ENCODE results near the gene OR1N2.
"Not testable (repeated sequence)": the region's sequence is repeated elsewhere in the genome, so short reads cannot be mapped to it uniquely, and the experiment has no call there.

OR1N2 gene

DNA sequence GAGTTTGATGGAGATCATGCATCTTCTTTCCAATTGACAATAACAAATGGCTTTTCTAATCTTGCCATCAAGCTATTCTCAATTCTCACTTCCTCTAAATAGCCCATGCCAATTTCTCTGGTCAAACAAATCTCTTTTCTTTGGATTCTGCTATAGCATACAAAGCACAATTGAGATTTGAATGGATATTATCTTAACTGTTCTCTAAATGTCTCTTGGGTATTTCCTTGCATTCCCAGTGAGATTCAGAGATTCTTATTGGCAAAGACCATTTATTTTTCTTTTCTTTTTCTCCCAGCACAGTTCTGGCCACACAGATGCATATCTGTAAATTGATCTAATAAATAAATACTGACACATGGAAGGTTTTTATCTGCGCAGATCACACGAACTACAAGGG, at the start of gene OR1N2:
Gene OR1N2, plus strand, starts transcription at position 301 of the 400 bp plus-strand sequence. CDS start 100 bp downstream, outside the sequence.
- no peak for DNase-seq
- in situ Hi-C loops (cut with HindIII; ENCODE audit: low pct_ligation_motif_present, low pct_unique_long_range_greater_than_20kb, low sequenced_read_pairs) = no loop called here

DNA sequence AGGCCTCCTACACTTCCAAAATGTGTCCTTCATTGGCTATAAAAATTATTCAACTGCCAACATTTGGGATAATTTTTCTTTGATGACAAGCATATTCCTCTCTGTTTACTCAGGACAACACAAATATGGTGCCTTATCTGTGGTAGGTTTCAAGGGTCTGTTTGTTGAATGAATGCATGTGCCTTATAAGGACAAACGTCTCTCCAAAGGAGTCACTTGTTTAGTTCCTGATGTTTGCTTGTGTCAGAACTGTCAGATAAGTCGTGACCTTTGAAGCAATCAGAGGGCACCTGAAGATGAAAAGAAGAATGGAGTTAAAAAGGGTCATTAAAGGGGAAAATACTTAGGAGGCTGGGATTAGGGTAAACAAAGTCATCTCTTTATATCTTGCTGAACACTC, 45.9 kb upstream of the OR1N2 start:
- in situ Hi-C loops (cut with HindIII; ENCODE audit: low pct_ligation_motif_present, low pct_unique_long_range_greater_than_20kb, low sequenced_read_pairs) = no loop called here
- DNase-seq = no peak

DNA sequence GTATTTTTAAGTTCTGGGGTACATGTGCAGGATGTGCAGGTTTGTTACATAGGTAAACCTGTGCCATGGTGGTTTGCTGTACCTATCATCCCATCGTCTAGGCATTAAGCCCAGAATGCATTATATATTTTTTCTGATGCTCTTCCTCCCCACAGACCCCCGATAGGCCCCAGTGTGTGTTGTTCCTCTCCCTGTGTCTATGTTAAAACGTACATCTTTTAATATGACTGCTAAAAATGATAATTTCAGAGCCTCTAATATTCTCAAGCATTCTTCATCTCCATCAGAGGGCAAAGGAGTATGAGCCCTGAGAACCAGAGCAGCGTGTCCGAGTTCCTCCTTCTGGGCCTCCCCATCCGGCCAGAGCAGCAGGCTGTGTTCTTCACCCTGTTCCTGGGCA, 42.4 kb upstream of the OR1N2 start, which contains the start of gene OR1J2:
Gene OR1J2, plus strand, starts transcription at position 301 of the 400 bp plus-strand sequence. Its CDS starts 0 bp downstream, at position 301.
- in situ Hi-C loops (cut with HindIII; ENCODE audit: low pct_ligation_motif_present, low pct_unique_long_range_greater_than_20kb, low sequenced_read_pairs) = no loop called here

DNA sequence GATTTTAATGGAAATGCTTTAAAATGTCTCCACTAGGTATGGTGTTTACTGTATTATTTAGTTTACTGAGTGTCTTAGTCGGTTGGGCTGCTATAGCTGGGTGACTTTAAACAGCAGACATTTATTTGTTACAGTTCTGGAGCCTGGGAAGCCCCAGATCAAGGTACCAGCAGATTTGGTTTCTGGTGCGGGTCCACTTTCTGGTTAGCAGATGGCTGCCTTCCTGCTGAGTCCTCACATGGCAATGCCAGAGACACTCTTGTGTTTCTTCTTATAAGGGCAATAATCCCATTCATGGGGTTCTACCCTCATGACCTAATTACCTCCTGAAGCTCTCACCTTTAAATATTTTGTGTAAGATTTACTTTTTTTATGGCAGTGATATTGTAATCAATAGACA, 34.7 kb upstream of the OR1N2 start:
- in situ Hi-C loops (cut with HindIII; ENCODE audit: low pct_ligation_motif_present, low pct_unique_long_range_greater_than_20kb, low sequenced_read_pairs) = no loop called here
- DNase-seq = no peak

More for the DNA sequence above, 42.4 kb upstream of the OR1N2 start, which contains the start of gene OR1J2:
- no peak for DNase-seq

GRCh38 chr9:122518841-122519240, 34.1 kb upstream of the OR1N2 start, which contains the start of gene OR1J4:
OR1J4 (plus strand) TSS chr9:122519141; CDS start chr9:122519141, 0 bp downstream.
- no peak for DNase-seq
- in situ Hi-C loops (cut with HindIII; ENCODE audit: low pct_ligation_motif_present, low pct_unique_long_range_greater_than_20kb, low sequenced_read_pairs) = no loop called here

DNA sequence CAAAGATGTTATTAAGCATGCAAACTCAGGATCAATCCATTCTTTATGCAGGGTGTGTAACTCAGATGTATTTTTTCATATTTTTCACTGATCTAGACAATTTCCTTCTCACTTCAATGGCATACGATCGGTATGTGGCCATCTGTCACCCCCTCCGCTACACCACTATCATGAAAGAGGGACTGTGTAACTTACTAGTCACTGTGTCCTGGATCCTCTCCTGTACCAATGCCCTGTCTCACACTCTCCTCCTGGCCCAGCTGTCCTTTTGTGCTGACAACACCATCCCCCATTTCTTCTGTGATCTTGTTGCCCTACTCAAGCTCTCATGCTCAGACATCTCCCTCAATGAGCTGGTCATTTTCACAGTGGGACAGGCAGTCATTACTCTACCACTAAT, 33.5 kb upstream of the OR1N2 start:
- DNase-seq = no peak
- in situ Hi-C loops (cut with HindIII; ENCODE audit: low pct_ligation_motif_present, low pct_unique_long_range_greater_than_20kb, low sequenced_read_pairs) = no loop called here

DNA sequence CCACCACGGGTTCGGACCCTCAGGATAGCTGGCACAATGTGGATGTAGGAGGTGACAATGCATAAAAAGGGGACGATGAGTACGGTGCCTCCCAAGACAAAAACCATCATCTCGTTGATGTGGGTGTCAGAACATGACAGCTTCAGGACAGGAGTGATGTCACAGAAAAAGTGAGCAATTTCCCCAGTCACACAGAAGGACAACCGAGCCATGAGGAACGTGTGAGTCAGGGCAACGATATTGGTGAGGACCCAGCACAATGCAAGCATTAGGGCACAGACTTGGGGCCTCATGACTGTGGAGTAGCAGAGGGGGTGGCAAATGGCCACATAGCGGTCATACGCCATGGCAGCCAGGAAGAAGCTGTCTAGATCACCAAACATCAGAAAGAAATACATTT, 26.3 kb upstream of the OR1N2 start:
- no peak for DNase-seq
- in situ Hi-C loops (cut with HindIII; ENCODE audit: low pct_ligation_motif_present, low pct_unique_long_range_greater_than_20kb, low sequenced_read_pairs) = no loop called here

- DNase-seq = no peak
- in situ Hi-C loops (cut with HindIII; ENCODE audit: low pct_ligation_motif_present, low pct_unique_long_range_greater_than_20kb, low sequenced_read_pairs) = no loop called here
These were observed 25.7 kb upstream of the OR1N2 start, which contains the start of gene OR1N1 for GRCh38 chr9:122527193-122527592. OR1N1 (minus strand) TSS chr9:122527293; CDS start chr9:122527293, 0 bp downstream.

DNA sequence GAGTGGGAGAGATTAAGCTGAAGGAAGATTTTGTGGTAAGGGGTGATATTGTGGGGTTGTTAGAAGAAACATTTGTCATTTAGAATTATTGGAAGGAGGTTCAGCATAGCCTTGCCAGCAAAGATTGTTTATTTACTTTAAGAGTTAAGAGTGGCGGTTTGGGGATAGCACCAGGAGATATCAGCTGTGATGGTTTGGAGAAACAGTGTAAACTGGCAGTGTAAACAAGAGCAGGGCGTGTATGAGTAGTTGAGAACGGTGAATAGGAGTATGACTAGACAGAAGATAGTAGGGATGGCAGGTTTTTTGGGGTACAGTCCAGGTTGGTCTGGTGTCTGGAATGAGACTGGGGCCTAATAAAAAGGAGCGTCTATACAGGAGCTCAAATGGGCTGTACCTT, 21.8 kb upstream of the OR1N2 start:
- DNase-seq; in situ Hi-C loops (cut with HindIII; ENCODE audit: low pct_ligation_motif_present, low pct_unique_long_range_greater_than_20kb, low sequenced_read_pairs): not testable (repeated sequence)

DNA sequence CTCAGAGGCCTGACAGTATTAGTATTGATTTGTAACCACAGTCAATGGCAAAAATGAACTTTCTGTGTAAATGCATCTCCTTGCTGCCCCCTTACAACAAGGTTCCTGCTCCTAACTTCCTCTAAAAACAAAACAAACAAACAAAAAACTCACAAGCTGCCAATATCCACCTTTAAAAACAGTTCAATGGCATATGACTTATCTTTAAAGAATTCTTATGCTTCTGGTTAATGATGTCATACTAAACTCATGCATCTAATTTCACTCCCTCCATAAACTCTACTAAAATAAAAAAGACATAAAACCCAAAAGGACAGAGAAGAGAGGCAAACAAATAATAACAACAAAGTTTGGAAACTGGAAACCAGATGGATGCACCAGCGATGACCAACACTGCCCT, 16.8 kb upstream of the OR1N2 start:
- in situ Hi-C loops (cut with HindIII; ENCODE audit: low pct_ligation_motif_present, low pct_unique_long_range_greater_than_20kb, low sequenced_read_pairs) = no loop called here
- DNase-seq = no peak

DNA sequence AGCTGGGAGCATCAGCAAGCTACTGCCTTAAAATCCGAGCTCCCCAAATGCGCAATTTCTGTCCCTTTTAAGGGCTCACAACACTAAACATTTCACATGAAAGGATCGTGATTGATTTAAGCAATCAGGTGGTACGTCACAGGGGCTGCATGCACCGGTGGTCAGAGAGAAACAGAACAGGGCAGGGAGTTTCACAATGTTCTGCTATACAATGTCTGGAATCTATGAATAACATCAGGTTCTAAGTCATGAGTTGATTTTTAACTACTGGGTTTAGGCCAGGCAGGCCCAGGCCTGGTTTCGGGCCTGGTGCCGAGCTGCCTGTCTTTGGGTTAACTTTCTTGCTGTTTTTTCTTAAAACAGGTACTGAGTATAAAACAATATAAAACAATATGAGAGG, 15.8 kb upstream of the OR1N2 start:
- in situ Hi-C loops (cut with HindIII; ENCODE audit: low pct_ligation_motif_present, low pct_unique_long_range_greater_than_20kb, low sequenced_read_pairs) = not testable (repeated sequence)

DNA sequence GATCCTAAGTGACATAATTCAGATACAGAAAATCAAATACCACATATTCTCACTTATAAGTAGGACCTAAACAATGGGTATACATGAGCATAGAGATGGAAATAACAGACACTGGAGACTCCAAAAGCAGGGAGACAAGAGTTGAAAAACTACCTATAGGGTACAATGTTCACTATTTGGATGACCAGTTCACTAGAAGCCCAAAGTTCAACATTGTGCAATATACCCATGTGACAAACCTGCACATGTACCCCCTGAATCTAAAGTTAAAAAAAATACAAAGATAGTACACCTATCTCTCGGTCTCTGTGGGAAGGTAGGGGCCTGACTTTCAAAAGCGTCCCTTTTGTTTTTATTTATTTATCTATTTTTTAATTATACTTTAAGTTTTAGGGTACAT, 14.2 kb upstream of the OR1N2 start:
- DNase-seq = no peak
- in situ Hi-C loops (cut with HindIII; ENCODE audit: low pct_ligation_motif_present, low pct_unique_long_range_greater_than_20kb, low sequenced_read_pairs) = no loop called here

More for the DNA sequence above, 15.8 kb upstream of the OR1N2 start:
- not testable (repeated sequence) for DNase-seq

DNA sequence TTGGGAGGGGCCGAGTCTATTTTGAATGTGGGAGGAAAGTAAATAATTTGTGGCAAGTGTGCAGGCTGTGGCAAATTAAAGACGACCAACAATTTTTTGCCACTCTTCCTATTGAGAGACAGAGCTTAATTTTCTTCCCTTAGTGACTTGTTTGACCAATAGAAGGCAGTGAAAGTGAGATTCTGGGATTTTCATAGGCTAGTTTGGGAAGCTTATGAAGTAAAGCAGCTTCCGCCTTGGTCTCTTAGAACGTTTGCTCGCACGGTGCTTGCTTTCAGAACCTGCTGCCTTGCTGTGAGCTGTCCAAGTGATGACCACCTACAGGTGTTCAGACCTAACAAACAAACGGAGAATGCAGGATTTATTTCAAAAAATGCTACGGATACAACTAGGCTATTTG, 6.7 kb upstream of the OR1N2 start:
- no peak for DNase-seq
- in situ Hi-C loops (cut with HindIII; ENCODE audit: low pct_ligation_motif_present, low pct_unique_long_range_greater_than_20kb, low sequenced_read_pairs) = no loop called here

DNA sequence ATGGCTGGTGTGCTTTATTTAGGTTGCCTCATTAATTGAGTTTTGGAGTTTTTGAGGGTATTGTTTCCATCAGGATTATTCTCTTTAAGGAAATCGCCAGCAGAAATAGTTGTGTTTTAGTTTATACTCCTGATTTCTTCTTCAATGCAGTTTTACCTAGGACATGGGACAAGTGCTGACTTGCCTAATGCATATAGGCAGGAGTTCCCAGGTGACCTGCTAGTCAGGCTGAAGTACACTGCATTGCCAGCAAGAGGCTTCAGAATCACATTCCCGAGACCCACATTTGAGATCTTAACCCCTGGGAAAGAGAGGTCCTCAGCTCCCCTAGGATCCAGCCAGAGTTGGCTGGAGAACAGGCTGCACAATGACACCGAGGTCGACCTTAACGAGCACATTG, 1.5 kb upstream of the OR1N2 start:
- DNase-seq = no peak
- in situ Hi-C loops (cut with HindIII; ENCODE audit: low pct_ligation_motif_present, low pct_unique_long_range_greater_than_20kb, low sequenced_read_pairs) = no loop called here

DNA sequence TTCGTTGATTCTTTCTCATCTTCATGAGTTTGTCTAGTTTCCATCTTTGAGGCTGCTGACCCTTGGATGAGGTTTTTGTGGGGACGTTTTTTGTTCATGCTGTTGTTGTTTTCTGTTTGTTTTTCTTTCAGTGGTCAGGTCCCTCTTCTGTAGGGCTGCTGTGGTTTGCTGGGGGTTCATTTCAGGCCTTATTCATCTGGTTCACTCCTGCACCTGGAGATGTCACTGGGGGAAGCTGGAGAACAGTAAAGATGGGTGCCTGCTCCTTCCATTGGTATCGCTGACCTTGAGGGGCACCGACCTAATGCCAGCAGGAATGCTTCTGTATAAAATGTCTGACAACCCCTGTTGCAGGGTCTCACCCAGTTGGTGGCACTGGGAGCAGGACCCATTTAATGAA, 8.5 kb downstream of the OR1N2 start:
- in situ Hi-C loops (cut with HindIII; ENCODE audit: low pct_ligation_motif_present, low pct_unique_long_range_greater_than_20kb, low sequenced_read_pairs) = no loop called here
- no peak for DNase-seq

DNA sequence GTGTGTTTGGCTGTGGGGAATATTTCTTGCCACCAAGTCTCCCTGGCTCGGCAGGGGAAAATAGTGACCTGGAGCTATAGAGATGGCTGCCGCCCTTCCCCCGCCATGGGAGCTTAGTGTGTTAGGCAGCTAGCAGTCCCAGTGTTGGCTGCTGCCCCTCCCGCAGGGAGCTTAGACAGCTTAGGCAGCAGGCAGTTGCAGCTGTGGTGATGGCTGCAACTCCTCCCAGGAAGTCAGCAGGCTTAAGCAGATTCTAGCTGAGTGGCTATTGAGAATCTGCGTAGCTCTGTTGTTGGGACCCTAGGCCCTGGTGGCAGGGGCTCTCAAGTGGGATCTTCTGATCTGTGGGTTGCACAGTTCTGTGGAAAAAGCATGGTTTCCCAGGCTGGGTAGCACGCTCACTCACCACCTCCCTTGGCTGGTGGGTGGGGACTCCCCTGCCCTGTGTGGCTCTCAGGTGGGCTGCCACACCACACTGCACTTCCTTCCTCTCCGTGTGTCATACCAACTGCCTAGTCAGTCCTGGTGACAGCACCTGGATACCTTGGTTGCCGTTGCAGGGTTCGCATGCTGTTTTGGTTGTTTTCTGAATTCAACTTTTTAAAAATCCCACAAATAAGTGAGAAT, 9.3 kb downstream of the OR1N2 start:
- in situ Hi-C loops (cut with HindIII; ENCODE audit: low pct_ligation_motif_present, low pct_unique_long_range_greater_than_20kb, low sequenced_read_pairs) = no loop called here
- DNase-seq = no peak

GRCh38 chr9:122567901-122568300, 15.0 kb downstream of the OR1N2 start:
- in situ Hi-C loops (cut with HindIII; ENCODE audit: low pct_ligation_motif_present, low pct_unique_long_range_greater_than_20kb, low sequenced_read_pairs) = no loop called here

DNA sequence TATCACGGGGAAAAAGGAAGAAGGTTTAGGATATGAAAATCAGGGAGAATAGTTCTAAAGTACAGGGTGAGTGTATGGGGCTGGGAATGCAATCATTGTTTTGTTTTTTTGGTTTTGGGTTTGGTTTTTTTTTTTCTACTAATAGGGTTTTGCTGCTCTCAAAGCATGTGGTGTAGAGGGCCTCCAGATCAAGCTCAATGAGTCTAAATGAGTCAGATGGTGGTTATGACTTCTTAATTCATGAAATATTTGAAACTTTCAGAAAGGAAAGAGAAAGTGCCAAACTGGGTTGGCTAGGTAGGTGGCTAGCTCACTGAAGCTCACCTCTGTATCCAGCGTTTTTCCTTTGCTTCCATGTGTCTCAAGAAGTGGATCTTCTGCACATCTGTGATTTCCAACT, 19.5 kb downstream of the OR1N2 start:
- DNase-seq = no peak
- in situ Hi-C loops (cut with HindIII; ENCODE audit: low pct_ligation_motif_present, low pct_unique_long_range_greater_than_20kb, low sequenced_read_pairs) = no loop called here

More at GRCh38 chr9:122567901-122568300, 15.0 kb downstream of the OR1N2 start:
- DNase-seq = no peak

DNA sequence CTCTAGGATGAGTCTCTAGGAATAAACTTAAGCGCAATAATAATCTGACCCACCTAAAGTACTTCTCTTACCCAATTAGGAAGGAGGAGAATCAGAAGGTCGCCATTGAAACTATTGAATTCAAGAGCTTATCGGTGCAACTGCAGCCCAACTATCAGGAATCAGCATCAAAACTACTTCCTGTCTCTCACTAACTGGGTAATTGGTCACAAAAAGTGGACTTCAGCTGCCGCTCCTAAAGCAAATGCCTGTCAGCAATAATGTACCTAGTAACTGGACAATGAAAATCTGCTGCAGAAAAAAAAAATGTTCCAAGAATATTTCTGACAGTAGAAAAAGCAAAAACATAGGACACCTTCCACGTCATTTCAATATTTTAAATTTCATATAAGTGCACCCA, 27.0 kb downstream of the OR1N2 start:
- in situ Hi-C loops (cut with HindIII; ENCODE audit: low pct_ligation_motif_present, low pct_unique_long_range_greater_than_20kb, low sequenced_read_pairs) = no loop called here
- no peak for DNase-seq

GRCh38 chr9:122580360-122580759, 27.4 kb downstream of the OR1N2 start:
- in situ Hi-C loops (cut with HindIII; ENCODE audit: low pct_ligation_motif_present, low pct_unique_long_range_greater_than_20kb, low sequenced_read_pairs) = no loop called here
- peak; percentile 54 for DNase-seq
